Measurements from ENCODE around the gene PCSK4. TPM values are rescaled to one million over a fixed set of nuclear protein-coding genes. Genes with fewer than 3 reads are reported as not detected.

PCSK4 gene
- total and polyA plus RNA-seq, 9 donors: 0.83 to 9.4 (median 1.9) TPM; not detected in 1

- no peaks in the 10 kb centered on the region for H3K9me3 ChIP-seq
- TF ChIP-seq POLR2A (IDR thresholded peaks at IDR 0.05): no peak
- no peak for TF ChIP-seq EP300 (IDR thresholded peaks at IDR 0.05)
- TF ChIP-seq CTCF (IDR thresholded peaks at IDR 0.05): no peak
- no peaks in the 10 kb centered on the region for H3K27me3 ChIP-seq
- intact Hi-C loops (cut with DNase I): no loop called here
- DNase-seq: peak in 1 of 5 donors; percentile 21
- H3K4me1 ChIP-seq (ENCODE audit: insufficient read depth): peaks cover 13% of the 10 kb centered on the region
- H3K36me3 ChIP-seq: no peaks in the 10 kb centered on the region
- WGBS, 3 donors: 92 to 96% (median 93%) methylated on average over 38 to 56 of the region's 56 CpGs
- H3K27ac ChIP-seq: no peak overlapping the region
- no peak overlapping the region for H3K4me3 ChIP-seq
These were observed 3.2 kb downstream of the PCSK4 start for GRCh38 chr19:1486720-1487575.

DNA sequence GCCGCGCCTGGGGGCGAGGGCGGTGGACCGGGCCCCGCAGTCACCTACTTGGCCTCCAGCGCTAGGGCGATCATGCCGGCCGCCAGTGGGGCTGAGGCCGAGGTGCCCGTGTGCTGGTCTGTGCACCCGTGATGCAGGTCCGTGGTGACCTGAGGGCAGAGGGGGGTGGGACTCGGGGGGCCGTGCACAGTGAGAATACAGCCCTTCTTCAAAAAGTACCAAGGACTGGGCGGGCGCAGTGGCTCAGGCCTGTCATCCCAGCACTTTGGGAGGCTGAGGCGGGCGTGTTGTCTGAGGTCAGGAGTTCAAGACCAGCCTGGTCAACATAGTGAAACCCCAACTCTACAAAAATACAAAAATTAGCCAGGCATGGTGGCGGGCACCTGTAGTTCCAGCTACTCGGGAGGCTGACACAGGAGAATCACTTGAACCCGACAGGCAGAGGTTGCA, 6.1 kb downstream of the PCSK4 start:
- Histone ChIP-seq H3K27me3 (no peaks in the 10 kb centered on the region), H3K36me3 (no peaks in the 10 kb centered on the region), H3K4me3 (no peak overlapping the region), H3K9me3 (no peaks in the 10 kb centered on the region), H3K4me1 (ENCODE audit: insufficient read depth) (no peaks in the 10 kb centered on the region), H3K27ac (no peak overlapping the region)
- DNase-seq: no peak
- no peak for TF ChIP-seq EP300 (IDR thresholded peaks at IDR 0.05)
- TF ChIP-seq POLR2A (IDR thresholded peaks at IDR 0.05): no peak
- TF ChIP-seq CTCF (IDR thresholded peaks at IDR 0.05): no peak
- intact Hi-C loops (cut with DNase I): no loop called here
- WGBS, 3 donors: 83 to 89% (median 84%) methylated on average over 17 to 23 of the region's 23 CpGs

DNA sequence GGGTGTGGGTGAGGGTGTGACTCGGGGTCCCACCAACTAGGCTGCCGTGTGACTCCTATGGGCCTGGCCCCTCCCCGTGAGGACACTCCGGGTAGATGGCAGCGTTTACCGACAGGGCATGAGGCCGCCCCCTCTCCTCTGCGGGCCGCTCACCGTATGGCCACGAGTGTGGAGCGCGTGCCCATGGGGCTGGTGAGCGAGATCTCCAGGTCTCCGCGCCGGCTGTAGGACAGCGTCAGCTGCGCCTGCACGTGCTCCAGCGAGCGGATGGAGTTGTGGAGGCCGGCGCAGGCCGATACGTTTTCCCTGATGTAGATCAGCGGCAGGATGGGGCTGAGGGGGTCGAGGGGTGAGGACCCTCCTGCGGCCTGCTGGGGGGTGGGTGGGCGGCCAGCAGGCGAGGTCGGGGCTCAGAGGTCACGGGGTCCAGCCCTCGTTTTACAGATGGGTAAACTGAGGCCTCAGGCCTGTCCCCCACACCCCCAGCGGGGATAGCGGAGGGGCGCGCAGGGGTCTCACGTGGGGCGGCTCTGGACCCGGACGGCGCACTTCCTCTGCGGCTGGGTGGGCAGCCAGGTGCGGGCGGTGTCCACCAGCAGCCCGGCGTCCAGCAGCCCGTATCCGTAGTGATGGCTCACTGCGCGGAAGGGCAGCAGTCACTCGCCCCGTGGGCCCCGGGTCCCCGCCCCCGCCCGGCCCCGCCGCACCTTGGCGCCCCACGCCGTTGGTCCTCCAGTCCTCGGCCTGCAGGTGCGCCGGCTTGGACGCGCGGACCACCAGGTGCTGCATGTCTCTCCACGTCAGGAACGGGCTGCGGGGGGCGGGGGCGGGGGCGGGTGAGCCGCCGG, 6.8 kb downstream of the PCSK4 start:
- 85 to 90% (median 86%) methylated on average over 50 to 77 of the region's 77 CpGs for WGBS, 3 donors
- peaks cover under 1% of the 10 kb centered on the region for H3K4me1 ChIP-seq (ENCODE audit: insufficient read depth)
- no peak for TF ChIP-seq EP300 (IDR thresholded peaks at IDR 0.05)
- no peak overlapping the region for H3K27ac ChIP-seq
- no peaks in the 10 kb centered on the region for H3K9me3 ChIP-seq
- DNase-seq: peak in 1 of 5 donors; percentile 23
- H3K36me3 ChIP-seq: no peaks in the 10 kb centered on the region
- H3K27me3 ChIP-seq: no peaks in the 10 kb centered on the region
- H3K4me3 ChIP-seq: no peak overlapping the region
- intact Hi-C loops (cut with DNase I): no loop called here

- Histone ChIP-seq H3K9me3 (no peaks in the 10 kb centered on the region), H3K27ac (no peak overlapping the region), H3K4me3 (no peak overlapping the region), H3K4me1 (ENCODE audit: insufficient read depth) (peaks cover 4% of the 10 kb centered on the region), H3K27me3 (no peaks in the 10 kb centered on the region), H3K36me3 (no peaks in the 10 kb centered on the region)
- no peak for TF ChIP-seq CTCF (IDR thresholded peaks at IDR 0.05)
- TF ChIP-seq EP300 (IDR thresholded peaks at IDR 0.05): no peak
- no peak for TF ChIP-seq POLR2A (IDR thresholded peaks at IDR 0.05)
- peak in 1 of 5 donors; percentile 25 for DNase-seq
- 76 to 80% (median 77%) methylated on average over 37 of the region's 37 CpGs for WGBS, 3 donors
- intact Hi-C loops (cut with DNase I): no loop called here
These were observed 7.6 kb downstream of the PCSK4 start for GRCh38 chr19:1482361-1483130.
